T-helper 22 cell (primary cell): ENCODE measurements around the gene ASB16.
A peak's percentile ranks its signal among the peaks of the same experiment; 100 is the strongest.

Experiments
- DNase-seq: peaks from one replicate; pipeline ENCODE4 v3.0.0-alpha.2; 2020; ENCODE audit warnings: low read depth

Gene ASB16

DNA sequence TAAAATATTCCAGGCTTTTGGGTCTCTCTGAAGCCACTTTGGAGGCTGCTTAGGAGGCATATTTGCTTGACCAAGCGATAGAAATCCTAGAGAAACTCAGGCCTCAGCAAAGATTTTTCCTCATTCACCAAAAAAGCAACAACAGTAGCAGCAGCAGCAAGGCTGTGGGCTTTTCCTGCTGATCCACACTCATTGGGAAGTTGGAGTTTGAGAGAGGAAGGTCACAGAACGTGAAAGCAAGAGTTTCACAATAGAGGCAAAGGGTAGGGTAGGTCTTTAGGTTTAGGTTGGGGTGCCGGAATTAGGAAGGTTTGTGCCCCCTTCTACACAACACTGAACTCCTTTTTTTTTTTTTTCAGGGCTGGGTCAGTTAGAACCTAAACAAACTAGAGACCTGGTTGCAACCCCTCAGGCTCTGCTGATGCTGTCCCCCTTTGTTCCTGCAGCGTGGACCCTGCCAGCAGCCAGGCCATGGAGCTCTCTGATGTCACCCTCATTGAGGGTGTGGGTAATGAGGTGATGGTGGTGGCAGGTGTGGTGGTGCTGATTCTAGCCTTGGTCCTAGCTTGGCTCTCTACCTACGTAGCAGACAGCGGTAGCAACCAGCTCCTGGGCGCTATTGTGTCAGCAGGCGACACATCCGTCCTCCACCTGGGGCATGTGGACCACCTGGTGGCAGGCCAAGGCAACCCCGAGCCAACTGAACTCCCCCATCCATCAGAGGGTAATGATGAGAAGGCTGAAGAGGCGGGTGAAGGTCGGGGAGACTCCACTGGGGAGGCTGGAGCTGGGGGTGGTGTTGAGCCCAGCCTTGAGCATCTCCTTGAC, 18.3 kb downstream of the ASB16 start:
- DNase-seq: no peak

DNA sequence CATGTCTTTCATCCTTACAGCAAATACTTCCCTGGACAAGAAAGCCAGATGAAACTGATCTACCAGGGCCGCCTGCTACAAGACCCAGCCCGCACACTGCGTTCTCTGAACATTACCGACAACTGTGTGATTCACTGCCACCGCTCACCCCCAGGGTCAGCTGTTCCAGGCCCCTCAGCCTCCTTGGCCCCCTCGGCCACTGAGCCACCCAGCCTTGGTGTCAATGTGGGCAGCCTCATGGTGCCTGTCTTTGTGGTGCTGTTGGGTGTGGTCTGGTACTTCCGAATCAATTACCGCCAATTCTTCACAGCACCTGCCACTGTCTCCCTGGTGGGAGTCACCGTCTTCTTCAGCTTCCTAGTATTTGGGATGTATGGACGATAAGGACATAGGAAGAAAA, 20.0 kb downstream of the ASB16 start:
- no peak for DNase-seq

DNA sequence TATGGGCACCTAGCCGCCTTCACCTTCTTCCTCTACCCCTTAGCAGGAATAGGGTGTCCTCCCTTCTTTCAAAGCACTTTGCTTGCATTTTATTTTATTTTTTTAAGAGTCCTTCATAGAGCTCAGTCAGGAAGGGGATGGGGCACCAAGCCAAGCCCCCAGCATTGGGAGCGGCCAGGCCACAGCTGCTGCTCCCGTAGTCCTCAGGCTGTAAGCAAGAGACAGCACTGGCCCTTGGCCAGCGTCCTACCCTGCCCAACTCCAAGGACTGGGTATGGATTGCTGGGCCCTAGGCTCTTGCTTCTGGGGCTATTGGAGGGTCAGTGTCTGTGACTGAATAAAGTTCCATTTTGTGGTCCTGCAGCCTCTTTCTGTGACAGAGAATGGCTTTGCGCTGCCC, 20.9 kb downstream of the ASB16 start:
- DNase-seq: no peak

DNA sequence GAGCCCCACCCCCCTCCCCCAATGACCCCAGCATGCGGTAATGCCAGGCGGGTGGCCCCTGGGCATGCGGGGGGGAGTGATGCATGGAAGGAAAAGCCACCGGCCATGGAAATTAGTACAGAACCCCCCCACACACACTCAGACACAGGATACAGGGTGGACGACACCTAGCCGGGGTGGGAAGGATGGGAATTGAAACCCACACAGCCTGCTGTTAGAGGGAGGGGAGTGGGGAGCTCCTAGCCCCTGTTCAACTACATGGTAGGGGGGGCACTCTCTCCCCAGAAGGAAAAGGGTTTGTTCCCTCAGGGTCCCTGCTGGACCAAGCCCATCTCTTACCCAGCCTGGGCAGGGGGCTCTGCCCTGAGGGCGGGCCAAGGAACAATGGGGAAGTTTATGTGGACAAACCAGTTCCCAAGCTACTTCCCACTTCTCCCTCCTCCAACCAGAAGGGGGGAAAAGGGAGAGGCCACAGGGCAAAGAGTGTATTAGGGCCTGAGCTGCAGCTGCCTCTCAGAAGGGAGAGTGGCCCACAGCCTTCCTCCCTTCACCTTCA, 21.5 kb downstream of the ASB16 start:
- no peak for DNase-seq

DNA sequence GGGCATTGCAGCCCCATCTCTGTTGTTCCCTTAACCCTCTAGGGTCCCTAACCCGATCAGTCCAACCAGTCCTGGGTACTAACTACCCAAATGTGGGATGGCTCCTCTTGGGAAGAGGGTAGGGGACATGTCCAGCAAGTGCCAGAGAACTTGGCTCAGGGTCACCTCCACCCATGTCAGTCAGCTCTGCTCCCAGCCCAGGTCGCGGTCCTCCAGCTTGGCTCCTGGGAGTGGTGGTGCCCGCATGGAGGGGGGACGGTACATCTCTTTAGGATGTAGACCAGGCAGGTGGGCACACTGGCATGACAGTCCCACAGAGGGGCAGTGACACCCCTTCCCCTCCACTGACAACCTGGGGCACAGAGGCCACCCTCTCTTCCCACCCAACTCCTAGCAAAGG, 22.2 kb downstream of the ASB16 start:
- DNase-seq: no peak

DNA sequence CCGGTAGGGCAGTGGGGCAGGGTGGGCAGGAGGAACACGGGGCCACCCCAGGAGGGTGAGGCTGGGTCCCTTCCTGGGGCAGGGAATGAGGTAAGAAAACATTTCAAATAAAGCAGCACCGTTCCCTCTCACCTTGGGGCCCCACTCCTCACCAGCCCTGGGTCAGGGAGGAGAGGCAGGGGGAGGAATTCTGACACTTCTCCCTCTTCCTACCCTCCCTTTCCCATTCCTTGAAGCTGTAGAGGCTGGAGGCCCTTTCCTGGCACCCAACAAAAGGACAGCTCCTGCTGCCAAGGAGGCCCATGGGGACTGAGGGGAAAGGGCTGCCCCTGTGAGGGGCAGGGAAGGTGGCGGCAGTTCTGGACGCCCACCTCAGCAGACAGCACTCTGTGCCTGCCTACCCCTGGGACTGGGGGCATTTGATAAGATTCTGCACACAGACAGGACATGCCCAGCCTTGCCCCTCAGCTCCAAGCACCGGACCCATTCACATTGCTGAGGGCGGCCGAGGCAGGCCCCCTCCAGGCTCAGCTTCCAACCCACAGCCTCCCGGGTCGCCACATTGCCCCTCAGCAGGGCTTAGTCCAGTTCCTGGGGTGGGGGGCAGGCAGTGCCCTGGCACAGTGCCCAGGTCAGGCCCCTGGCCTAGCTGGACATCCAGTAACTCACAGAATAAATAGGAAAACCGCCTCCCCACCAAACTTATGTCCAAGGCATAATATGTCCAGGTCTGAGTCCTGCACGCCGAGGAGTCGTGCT, 23.0 kb downstream of the ASB16 start:
- no peak for DNase-seq

DNA sequence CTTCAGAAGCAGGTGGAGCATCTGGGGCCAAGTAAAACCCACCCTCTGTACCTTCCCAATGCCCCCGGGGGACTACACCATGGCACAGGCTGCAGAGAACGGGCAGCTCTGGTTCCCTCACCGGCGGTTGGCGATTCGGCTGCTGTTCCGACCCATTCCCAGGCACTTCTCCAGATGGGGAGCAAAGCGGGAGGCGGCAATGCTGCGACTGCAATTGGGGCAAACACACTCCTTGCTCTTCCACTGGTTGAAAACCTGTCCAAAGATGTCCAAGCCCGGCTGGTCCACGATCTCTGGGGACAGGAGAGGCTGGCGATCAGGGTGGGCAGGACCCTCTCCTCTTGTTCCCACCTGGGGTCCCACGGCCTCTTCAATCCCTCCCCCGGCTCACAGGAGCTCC, 26.6 kb downstream of the ASB16 start:
- no peak for DNase-seq

DNA sequence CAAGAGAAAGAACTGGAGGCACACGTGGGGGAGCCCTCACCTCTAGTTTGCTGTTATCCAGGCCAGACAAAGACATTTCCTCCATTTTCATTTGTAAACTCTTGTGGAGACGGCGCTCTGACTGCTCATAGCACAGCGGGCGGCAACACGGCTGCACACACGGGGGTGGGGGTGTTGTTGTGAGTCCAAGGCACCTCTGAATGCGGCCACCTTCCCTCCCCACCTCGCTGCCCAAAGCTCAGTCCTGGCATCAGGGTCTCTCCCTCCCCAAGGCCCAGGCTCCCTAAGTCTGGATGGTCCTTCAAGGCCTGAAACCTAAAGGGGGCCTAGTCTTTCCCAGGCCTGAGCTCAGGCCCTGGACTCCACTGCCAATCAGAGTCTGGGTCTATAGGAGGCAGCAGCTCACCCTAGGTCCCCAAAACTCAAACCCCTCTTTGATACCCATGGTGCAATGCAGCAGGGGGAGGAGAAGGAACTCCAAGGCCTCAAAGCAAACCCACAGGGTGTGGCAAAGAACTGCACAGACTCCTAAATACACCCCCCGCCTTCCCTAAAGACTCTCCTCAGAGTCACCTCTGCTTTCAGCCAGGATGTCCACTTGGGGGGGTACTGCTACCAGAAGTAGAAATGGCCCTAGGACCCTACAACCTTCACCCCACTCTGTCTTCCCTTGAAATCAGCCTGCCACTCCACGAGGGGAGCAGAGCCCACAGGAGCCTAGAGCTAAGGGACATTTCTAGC, 27.6 kb downstream of the ASB16 start:
- DNase-seq: no peak

DNA sequence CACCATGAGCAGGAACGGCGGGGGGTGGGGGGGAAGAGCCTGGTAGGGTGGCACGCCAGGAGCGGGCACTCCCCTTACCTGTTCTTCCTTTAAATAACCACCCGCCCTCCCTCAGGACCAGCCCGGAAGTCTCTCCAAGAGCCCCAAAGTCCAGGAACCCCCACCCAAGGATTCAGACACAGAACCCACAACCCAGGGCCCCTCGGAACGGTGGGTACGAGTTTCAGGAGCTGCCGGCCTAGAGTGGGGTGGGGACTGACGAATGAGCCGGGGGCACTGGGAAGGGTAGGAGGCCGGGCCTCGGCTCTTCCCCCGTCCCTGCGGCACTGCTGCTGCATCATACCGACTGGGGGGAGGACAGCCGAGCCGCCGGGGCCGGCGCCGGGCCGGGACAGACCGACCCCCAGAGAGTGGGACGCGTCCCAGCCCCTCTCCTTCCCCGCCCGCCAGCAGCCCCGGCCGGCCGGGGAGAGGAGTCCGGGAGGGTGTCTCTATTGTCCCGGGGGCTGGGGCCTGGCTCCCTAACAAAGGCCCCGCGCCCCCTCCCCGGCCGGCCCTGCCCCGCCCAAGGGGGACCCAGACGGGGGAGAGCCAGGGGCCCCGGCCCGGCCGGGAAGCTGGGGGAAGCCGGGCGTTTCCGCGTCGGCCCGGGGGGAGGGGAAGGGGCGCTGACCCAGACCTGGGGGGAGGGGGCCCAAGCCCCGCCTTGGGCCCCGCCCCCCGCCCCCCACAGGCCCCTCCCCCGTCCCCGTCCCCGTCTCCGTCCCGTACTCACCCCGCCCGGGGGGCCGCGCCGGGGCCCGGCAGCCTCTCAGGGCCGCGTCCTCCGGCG, 28.4 kb downstream of the ASB16 start:
- peak; percentile 40 for DNase-seq

DNA sequence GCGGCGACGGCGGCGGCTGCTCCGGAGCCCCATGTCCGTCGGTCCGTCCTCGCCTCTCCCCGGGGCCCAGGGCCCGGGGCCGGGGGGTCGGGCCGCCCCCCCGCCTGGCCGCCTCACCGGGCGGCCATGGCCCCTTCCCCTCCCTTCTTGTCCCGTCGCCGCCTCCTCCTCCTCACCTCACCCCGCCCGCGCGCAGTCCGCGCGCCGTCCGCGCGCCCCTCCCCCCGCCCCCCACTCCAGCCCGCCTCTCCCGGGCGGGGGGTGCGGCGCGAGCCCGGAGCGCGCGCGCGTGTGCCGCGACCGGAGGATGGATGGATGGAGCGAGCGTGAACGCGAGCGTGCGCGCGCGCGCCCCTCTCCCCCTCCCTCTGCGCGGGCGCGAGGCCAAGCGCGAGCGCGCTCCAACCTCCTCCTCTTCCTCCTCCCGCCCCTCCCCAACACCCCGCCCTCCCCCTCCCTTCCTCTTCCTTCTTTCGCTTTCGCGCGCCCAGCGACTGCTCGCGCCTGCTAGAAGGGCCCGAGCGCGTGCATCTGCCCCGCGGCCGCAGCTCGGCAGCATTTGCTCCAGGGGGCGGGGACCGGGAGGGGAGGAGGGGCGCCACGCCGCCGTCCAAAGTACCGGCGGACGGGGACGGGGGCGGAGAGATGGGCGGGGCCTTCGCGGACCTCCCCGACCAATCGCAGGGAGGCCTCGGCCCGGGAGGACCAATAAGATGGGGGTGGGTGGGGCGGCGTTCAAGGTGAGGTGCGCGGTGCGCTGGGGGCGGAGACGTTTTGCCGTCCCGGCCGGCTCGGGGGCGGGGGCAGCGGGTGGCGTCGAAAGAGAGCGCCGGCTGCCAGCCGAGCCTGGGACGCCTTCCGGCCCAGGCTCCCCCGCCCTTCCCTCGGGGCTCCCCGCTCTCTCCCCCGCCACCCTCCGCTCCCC, 29.3 kb downstream of the ASB16 start, which contains the start of gene ATXN7L3:
TSS of gene ATXN7L3 (minus strand) at position 332 of the 925 bp plus-strand sequence. CDS start 1,814 bp downstream, outside the sequence.
- DNase-seq: peak; percentile 99

DNA sequence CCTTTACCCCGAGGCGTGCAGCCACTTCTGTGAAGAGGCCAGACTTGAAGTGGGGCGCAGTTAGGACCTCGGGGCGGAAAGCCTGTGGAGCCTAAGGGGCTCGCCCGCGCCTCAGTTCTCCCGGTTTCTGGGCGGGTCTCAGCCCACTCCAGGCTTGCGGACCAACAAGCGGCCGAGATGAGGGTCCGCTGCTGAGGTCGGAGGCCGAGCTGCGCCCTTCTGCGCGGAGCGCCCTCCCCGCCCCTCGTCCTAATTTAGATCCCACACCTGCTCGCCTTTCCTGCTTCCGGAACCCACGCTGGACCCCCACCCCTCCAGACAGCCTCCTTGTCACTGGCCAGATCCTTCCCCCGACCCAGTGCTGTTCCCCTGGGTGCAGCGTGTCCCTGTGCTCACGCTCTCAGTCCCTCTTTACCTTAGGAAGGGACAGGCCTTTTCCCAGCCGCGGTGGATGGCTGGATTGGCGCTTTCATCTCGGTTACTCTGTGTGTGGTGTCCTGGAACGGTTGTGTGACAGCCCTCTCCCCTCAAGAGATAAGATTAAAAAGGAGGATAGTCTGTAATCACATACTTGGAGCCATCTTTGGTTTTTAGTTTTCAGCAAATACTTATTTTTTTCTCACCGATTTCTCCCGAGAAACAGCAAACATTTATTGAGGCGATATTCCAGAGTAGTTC, 30.1 kb downstream of the ASB16 start:
- DNase-seq: no peak

DNA sequence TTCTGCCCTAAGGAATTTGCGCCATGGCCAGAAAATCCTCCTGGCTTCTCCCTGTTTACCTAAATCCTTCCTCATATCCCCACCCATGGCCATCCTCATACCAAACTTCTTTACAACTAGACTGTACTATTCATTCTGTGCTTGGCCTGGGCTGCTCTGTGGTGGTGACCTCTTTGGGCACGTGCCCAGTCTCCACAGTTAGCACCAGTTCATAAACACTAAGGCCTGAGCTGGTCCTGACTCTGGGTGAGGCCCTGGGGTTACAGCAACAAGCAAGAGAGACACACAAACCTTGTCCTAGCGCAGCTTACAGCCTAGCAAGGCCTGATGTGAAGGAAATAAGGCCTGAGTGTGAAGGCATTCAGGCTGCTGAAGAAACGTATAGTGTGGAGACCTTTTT, 32.3 kb downstream of the ASB16 start:
- no peak for DNase-seq

DNA sequence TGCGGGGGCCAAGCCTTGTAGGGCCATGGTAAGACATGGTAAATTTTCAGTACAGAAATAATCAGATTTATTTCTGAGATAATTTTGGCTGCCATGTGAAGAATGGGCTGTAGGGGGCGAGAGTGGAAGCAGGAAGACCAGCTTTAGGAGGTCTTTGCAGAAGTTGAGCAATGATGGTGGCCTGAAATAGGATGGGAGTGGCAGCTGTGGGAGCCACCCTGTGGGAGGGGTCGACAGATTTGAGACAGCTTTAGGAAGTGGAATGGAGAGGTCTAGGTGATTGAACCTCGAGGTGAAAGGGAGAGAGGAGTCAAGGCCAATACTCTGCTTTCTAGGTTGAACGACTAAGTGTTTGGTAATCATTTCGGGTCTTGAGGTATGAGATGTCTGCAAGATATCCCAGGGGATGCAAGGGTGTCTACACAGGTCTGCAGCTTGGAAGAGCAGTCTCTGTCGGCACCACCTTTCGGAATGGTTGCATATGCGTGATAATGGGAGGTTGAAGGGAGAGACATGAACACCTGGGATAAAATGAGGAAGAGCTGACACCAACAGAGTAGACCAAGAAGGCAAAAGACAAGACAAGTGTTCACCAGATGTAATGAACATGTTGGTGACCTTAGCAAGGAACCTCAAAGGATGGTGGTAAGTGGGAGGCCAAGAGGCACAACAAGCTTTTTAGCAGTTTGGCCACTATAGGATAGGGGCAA, 33.4 kb downstream of the ASB16 start:
- DNase-seq: no peak

DNA sequence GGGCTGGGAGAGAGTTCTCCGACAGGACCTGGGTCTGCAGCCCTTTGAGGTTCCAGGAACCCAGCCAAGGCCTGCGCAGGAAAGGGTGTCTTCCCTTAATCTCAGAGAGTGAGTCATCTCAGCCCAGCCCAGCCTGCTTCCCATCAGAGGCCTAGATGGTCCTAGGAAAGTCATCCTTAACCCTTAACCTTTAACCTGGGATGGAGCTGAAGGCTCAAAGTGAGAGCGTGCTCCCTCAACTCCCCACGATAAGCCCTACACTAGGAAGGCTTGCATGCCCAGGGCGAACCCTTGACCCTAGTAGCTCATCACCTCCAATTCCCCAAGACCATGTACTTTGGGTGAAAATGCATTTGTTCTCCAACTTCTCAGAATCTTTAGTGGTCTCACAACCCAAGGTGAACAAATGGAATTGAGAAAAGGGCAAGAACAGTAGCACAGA, 34.0 kb downstream of the ASB16 start:
- DNase-seq: no peak

DNA sequence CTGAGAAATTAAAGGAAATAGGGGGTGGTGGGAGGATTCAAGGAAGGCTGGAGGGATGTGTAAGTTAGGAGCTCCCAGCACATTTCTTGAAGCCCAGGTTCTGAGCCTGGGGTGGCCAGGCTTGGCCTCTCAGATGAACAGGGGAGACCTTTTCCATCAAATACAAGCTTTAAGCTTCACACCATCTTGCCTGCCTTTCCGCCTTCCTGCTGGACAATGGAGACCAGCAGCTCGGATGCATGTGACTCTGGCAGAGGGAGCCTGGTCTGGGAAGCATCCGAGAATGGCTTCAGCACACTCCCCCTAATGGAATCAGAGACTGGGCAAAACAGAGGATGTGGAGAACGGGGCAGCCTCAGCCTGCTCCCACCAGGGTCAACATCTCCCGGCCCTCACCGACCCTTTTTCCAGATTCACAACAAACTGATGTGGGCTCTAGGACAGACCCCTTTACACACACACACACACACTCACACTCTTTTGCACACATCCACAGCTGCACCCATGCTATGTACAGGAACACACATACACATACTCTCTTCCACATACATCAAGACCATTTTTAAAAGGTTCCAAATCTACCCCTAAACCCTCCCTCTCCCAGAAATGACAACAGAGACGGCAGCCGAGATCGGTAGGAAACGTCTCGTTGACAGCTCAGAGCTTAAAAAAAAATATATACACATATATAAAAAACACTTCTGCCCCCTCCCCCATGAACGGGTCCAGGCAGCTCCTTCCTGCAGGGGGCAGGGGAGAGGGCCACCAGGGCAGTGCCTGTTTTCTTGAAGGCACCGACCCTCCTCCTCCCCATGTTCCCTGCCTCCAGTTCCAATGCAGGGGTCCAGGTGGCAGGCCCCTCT, 35.7 kb downstream of the ASB16 start:
- no peak for DNase-seq

DNA sequence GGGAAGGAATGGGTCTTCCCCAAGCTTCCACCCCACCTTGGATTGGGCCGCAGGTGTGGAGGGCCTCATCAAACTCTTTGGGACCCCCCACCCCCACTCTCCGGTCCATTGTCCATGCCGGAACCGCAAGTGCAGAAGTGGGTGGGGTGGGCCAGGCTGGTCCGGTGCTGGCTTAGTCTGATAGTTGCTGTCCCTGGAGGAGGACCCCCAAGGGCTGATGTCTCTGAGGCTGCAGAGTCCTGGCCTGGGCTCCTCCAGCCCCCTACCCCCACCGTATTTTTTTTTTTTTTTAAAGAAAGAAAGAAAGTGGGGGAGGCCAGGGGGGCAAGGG, 36.3 kb downstream of the ASB16 start:
- DNase-seq: no peak

DNA sequence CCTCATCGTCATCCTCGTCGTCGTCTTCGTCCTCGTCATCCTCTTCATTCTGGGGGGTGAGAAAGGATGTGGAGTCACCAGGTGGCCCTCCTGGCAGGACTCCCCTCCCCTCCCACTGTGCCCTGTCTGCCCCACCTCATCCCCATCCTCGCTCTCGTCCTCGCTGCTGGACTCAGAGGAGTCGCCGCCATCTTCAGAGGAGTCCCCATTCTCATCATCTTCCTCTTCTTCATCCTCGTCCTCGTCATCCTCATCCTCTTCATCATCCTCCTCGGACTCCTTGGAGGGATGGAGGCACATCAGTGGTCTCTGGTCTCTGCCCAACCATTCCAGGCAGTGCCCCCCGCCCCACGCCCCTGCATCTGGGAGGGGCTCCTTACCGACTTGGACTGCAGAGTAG, 36.8 kb downstream of the ASB16 start:
- DNase-seq: no peak

DNA sequence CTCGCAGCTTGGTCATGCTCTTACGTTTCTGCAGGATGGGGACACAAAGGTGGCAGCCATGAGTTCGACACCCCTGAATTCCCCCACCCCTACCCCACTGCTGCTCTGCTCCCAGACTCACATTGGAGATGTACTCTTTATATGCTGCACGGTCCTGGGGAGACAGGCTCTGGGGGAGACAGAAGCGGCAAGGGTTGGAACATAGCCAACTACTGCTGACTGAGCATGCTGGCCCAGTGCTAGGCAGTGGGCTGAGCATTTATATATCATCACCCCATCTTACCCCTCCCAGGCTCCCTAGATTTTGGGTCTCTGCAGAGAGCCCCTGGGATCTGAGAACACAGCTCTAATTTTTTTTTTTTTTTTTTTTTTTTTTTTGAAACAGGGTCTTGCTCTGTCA, 37.2 kb downstream of the ASB16 start:
- DNase-seq: no peak
